ENCODE data around the gene MRPL47. TPM values are rescaled to one million over a fixed set of nuclear protein-coding genes. Genes with fewer than 3 reads are reported as not detected.
A peak's percentile ranks its signal among the peaks of the same experiment; 100 is the strongest.

Gene MRPL47
- total RNA-seq, 1 experiment from 2014 or later: 75.5 TPM

DNA sequence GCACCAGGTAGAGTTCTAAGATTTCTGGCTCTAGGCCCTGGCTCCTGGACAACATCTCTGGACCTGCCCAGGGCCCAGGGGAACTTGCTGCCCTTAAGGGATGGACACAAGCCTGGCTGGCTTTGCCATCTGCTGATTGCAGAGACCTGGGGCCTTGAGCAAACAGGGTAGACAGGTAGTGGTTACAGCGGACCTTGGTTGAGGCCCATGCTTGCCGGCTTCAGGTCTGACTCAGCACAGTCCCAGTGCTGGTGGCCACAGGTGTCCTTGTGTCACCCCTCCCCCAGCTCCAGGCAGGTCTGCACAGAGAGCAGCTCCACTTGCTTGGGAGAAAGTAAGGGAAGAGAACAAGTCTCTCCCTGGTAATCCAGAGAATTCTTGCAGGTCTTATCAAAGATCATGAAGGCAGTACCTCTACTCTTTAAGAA is 57.6 kb downstream of the MRPL47 start:
- no peak overlapping the region for H4K5ac ChIP-seq (ENCODE audit: insufficient read length, low read depth, low read length)
- peak overlapping the region; percentile 48 for H4K8ac ChIP-seq (replicated peaks; ENCODE audit: insufficient read length, low read depth, low read length)
- H3T11ph ChIP-seq (ENCODE audit: low read length): no peak overlapping the region
- H3K4me2 ChIP-seq (ENCODE audit: insufficient read depth, insufficient read length, low read length): no peak overlapping the region
- Mint-ChIP-seq H3K4me3 (no peak overlapping the region), H3K36me3 (ENCODE audit: insufficient read depth in 1 of 3, low read depth in 3 of 3) (no peaks in the 10 kb centered on the region), H3K9me3 (no peaks in the 10 kb centered on the region), H3K27ac (no peak overlapping the region), H3K4me1 (peaks cover 6 to 7% of the 10 kb centered on the region in 2 experiments), H3K27me3 (ENCODE audit: low read depth) (peaks cover 1% of the 10 kb centered on the region; the same call in 1 of the 2 replicates)
- H3K27me3 ChIP-seq (ENCODE audit: insufficient read depth, low read length): no peaks in the 10 kb centered on the region
- H2AFZ ChIP-seq (ENCODE audit: low read length): no peak overlapping the region
- no peak overlapping the region for H2AK5ac ChIP-seq (ENCODE audit: insufficient read length, low read length)
- no peaks in the 10 kb centered on the region; the same call in 1 of the 2 replicates for H3K4me1 ChIP-seq (ENCODE audit: insufficient read depth, low read length)
- no peaks in the 10 kb centered on the region for H3K79me1 ChIP-seq (ENCODE audit: insufficient read depth, low read depth, low read length, poor library complexity, severe bottlenecking)
- peak; percentile 36 for DNase-seq
- H3K9ac ChIP-seq (ENCODE audit: extremely low read depth, insufficient read length, low read length): no peak overlapping the region
- H2BK120ac ChIP-seq (ENCODE audit: low read depth, low read length, poor library complexity, severe bottlenecking): no peak overlapping the region
- H3K9me3 ChIP-seq (ENCODE audit: control insufficient read depth, low read depth, low read length): no peaks in the 10 kb centered on the region
- no peak overlapping the region for H4K91ac ChIP-seq (ENCODE audit: insufficient read length, low read depth, low read length)
- WGBS (ENCODE audit: extremely low coverage, insufficient read length, low lambda C conversion rate): no CpG with 5 or more reads among the region's 2 CpGs
- H3K56ac ChIP-seq (ENCODE audit: insufficient read length, low read depth, low read length): no peak overlapping the region
- H4K20me1 ChIP-seq (ENCODE audit: control insufficient read depth, insufficient read depth, insufficient read length): no peaks in the 10 kb centered on the region
- H2BK20ac ChIP-seq (ENCODE audit: low read depth, low read length, poor library complexity, severe bottlenecking): no peak overlapping the region
- TF ChIP-seq, protein P1, sequence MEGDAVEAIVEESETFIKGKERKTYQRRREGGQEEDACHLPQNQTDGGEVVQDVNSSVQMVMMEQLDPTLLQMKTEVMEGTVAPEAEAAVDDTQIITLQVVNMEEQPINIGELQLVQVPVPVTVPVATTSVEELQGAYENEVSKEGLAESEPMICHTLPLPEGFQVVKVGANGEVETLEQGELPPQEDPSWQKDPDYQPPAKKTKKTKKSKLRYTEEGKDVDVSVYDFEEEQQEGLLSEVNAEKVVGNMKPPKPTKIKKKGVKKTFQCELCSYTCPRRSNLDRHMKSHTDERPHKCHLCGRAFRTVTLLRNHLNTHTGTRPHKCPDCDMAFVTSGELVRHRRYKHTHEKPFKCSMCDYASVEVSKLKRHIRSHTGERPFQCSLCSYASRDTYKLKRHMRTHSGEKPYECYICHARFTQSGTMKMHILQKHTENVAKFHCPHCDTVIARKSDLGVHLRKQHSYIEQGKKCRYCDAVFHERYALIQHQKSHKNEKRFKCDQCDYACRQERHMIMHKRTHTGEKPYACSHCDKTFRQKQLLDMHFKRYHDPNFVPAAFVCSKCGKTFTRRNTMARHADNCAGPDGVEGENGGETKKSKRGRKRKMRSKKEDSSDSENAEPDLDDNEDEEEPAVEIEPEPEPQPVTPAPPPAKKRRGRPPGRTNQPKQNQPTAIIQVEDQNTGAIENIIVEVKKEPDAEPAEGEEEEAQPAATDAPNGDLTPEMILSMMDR (conservative IDR thresholded peaks at IDR 0.05): no peak
- no peak overlapping the region for H2BK12ac ChIP-seq (ENCODE audit: insufficient read length, low read depth, low read length)
- no peaks in the 10 kb centered on the region for H3K23me2 ChIP-seq (ENCODE audit: insufficient read length, low read depth, low read length, poor library complexity, severe bottlenecking)
- H3K23ac ChIP-seq (ENCODE audit: insufficient read length, low read depth, low read length): no peak overlapping the region
- H2BK15ac ChIP-seq (ENCODE audit: low read depth, low read length): no peak overlapping the region
- H2BK5ac ChIP-seq (ENCODE audit: insufficient read length, low read length): no peak overlapping the region
- H3K79me2 ChIP-seq (ENCODE audit: insufficient read depth, low read length): no peaks in the 10 kb centered on the region
- H3K18ac ChIP-seq (ENCODE audit: insufficient read length, low read depth, low read length): no peak overlapping the region
- peak overlapping the region; percentile 39; the same call in 1 of the 2 replicates for H3K14ac ChIP-seq (ENCODE audit: insufficient read depth, low read length)
- H3K27ac ChIP-seq (ENCODE audit: insufficient read length, low read depth, low read length): no peak overlapping the region
- H3K4ac ChIP-seq (ENCODE audit: low read depth, low read length): no peak overlapping the region
